Measurements from ENCODE around the gene MYRIP.

The MYRIP gene

DNA sequence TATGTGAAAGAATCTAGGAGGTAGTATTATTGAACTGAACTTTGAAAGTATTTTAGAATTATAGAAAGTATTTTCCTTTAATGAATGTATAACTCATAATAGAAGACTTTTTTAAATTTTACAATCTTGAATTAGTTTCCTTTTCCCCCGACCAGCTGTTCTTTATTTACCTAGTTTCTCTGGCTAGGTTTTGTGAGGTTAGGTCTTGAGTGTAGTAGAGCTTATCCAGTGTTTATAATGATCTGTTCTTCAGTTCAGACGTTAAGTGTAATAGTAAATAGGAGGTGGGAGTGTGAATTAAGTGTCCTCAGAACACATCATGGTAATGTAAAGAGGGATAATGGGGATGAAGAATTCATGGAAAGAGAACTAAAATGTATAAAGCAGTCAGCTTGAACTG lies 93.8 kb downstream of the MYRIP start:
- DNase-seq (ENCODE audit: low read depth in 4 of 4, low spot score in 1 of 4) = no peak

DNA sequence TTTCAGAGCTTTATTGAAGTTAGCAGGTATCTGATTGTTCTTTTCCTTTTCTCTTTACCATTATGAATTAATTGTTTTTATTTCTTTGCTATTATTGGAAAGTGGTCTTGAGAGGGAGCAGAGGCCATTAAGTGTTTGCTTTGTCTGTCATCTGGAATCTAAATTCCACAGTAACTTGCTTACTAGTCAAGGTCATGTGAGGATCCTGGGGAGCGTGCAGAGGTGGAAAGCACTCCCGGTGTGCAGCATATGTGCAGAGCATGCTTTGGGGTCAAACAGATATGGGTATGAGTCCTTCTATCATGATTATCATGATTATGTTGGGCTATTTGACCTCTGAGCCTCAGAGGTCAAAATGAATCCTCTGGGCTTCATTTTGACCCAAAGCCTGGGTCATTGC lies 96.4 kb downstream of the MYRIP start:
- no peak for DNase-seq (ENCODE audit: low read depth in 4 of 4, low spot score in 1 of 4)

DNA sequence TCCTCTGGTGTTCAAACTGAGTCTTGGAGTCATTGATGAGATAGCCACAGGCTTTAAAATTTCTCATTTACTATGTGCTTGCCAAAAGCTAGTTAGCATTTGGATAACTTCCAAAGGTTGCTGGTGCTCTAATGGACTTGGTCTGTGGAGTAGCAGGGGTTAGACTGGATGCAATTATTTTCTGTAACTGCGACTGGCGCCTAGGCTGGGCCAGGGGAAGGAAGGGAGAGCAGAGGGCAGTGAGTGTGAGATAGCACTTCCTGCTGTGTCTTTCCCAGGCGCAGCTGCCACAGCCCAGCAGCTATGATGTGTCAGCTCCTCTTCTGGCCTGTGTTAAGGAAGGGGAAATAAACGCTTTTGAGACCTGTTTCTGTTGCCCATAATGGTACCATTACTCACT lies 98.6 kb downstream of the MYRIP start:
- DNase-seq (ENCODE audit: low read depth in 4 of 4, low spot score in 1 of 4) = no peak

DNA sequence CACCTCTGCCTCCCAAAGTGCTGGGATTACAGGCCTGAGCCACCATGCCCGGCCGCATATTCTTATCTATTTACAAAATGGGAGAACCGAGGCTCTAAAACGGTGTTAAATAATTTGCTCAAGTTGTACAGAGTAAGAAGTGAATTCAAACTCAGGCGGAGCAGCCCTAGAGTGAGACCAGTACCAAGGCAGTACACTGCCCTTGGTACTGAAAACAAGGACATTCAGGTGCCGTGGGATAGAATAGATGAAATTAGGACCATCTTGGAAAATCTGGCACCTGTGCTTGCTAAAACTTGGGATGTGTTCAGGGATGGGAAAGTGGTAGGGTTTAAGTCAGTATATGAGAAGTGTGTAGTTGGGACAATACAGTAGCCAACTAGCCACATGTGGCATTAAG lies 100.7 kb downstream of the MYRIP start:
- DNase-seq (ENCODE audit: low read depth in 4 of 4, low spot score in 1 of 4) = no peak

DNA sequence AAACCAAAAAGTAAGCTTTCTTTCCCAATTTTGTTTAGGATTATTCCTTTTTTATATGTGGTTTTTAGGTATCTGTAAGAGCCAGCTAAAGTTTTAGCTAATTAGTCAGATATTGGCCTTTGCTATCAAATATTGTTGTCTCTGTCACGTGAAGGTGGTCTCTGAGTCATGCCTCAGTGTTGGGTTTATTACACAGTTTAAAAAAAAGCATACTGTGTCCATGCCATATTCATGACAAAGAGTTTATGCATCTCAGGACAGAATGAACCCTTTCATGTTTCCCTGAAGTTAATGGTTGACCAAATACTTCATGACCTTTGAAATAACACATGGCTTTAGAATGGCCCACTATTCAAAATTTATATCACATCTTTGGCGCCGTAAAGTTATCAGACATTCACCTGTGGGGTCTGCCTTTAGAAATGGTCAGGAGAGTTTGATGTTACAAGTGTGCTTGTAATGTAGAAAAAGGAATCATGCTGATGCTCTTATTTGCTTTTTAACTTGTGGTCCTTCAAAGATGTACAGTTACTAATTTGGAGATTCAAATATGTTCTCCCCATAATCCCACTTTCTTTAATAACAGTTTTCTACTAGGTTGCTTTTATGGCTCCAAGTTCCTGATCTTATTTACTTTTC lies 101.5 kb downstream of the MYRIP start:
- no peak for DNase-seq (ENCODE audit: low read depth in 4 of 4, low spot score in 1 of 4)

DNA sequence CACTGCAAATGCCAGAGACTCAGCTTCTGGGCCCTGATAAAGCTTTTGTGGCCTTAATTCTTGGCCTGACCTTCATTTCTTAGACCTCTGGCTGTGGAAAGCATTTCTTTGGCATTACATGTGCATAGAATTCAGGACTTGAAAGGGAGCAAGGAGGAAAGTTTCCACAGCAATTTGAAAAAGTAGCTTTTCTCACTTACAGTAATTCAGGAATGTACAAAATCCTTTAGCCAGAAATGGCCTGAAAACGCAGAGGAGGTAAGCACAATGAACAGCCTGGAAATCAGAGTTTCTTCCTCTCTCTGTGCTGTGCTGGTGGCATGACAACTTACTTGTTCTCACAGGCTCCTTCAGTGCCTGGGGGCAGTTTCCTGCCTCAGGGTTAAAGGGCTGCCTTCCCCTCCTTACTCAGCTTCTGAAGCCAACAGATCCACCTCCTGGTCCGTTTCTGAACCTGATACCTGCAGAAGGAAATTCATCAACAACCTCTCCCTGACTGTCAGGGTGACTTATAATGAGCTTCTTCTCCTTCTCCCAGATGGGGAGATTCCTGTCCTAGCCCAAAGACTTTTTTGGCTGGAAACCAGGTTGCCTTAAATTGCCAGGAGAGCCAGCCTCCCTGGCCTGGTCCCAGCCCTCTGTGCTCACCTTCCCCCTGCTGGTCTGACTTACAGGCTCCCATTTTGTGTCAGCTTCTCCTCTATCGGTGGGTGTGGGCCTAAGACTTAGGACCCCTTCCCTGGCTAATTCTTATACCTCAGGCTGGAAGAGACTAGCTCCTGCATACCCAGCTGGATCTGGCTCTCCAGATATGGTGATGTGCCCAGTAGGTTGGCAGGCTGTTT lies 102.3 kb downstream of the MYRIP start:
- no peak for DNase-seq (ENCODE audit: low read depth in 4 of 4, low spot score in 1 of 4)

DNA sequence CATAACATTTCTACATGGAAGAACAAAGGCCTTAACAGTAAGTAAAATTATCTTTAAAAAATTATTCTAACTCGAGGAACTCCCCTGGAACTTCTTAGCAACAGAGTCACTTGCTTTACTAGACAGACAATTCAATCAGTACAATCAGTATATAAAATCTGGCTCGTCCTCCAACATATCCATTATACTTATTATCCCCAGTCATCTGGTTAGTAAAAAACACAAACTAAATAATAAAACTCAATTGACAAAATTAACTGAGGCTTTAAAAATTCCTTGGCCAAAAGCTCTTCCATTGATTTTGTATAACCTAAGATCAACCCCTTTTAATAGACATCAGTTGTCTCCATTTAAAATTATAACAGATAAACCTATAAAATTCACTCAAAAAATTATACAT lies 105.6 kb downstream of the MYRIP start:
- no peak for DNase-seq (ENCODE audit: low read depth in 4 of 4, low spot score in 1 of 4)

DNA sequence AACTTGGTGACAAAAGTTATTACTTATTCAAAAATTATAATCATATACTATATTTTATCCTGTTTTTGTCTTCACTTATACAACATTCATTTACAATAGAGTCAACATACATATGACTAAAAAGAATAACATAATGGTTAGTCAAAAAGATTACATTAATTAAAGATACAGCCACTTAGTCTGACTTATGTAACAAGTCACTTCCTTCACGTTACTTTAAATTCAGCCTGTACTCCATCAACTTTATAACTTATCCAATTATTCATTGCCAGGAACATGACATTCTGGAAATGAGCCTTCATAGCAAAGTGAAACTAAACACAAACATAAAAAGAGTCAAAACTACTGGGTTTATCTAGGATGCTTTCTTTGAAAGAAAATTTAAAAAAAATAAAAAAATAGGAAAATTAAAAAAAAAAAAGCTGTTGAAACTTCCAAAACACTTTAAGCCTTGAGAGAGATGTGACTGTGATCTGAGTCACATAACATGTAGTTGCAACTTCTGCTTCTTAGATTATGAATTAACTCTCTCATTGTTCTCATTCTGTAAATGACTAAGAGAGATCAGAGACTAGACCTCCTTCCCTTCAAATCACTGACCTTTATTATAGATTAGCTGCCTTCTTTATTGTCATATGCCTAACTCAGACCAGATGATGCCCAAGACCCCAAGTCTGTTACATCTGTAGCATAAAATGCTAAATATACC lies 107.8 kb downstream of the MYRIP start:
- no peak for DNase-seq (ENCODE audit: low read depth in 4 of 4, low spot score in 1 of 4)

DNA sequence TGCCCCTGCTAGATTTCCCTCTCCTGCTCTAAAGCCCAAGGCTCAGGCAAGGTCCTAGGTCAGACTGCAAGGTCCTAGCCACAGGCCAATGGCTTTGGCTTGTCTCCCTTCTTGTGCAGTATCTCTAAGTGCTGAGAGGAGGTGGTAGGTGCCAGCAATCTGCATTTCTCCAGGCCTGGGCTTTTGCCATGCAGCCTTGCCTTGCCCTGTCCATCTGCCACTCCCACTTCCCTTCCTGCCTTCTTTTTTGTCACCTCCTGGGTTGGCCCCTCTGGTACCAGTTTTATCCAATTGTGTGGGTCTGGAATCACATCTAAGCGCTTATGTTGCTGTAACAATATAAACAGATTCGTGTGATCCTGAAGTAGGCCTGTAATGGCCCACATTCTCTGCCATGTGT lies 109.9 kb downstream of the MYRIP start:
- no peak for DNase-seq (ENCODE audit: low read depth in 4 of 4, low spot score in 1 of 4)

DNA sequence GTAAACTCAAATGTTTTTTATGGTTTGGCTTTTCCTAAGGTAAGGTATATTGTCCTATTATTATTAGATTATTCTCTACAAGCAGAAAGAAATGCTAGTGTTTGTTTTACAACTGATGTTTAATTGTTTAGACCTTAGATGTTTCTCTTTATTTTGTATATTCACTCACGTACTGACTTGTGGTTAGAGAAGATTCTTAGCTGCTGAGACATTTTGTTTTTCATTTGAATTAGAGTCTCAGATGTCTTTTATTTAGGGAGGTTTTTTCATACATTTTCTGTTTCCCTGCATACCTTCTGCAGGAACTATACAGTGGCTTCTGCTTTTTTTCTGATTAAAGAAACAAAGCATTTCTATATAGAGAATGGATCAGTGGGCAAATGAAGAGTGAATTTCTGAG lies 110.9 kb downstream of the MYRIP start:
- DNase-seq (ENCODE audit: low read depth in 4 of 4, low spot score in 1 of 4) = no peak

DNA sequence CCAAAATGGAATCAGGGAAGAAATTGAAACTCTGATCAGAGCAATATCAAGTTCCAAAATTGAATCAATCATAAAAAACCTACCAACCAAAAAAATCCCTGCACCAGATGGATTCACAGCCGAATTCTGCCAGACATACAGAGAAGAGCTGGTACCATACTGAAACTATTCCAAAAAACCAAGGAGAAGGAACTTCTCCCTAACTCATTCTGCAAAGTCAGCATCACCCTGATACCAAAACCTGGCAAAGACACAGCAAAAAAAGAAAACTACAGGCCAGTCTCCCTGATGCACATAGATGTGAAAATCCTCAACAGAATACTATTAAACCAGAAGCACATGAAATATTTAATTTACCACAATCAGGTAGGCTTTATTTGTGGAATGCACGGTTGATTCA lies 118.1 kb downstream of the MYRIP start:
- no peak for DNase-seq (ENCODE audit: low read depth in 4 of 4, low spot score in 1 of 4)

DNA sequence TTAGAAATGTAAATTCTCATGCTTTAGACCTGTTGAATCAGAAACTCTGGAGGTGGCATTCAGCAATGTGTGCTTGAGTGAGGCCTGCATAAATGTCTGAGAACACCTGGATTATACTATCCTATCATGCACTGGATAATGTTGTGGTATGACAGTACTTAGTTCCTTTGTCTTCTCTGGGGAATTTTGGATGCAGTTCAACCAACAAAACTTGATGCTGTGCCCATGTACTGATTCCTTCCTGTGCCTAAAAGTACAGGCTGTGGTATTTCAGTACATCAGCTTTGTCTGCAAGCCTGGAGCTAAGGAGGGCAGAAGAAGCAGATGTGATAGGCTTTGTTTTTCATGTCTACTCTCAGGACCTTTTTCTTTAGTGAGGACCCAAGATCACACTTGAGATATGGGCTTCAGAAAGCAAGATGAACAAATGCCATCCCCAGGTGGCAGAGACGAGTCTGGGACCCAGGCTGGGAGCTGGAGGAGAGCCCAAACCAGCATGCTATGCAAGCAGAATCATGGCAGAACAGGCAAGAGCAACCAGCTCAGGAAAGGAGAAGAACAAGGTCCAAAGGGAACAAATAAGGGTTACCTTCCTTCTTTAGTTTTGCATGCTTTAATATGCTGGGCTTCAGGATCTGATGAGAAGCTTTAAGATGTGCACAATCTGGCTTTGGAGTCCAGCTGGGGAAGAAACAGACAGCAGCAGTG lies 124.7 kb downstream of the MYRIP start:
- no peak for DNase-seq (ENCODE audit: low read depth in 4 of 4, low spot score in 1 of 4)

DNA sequence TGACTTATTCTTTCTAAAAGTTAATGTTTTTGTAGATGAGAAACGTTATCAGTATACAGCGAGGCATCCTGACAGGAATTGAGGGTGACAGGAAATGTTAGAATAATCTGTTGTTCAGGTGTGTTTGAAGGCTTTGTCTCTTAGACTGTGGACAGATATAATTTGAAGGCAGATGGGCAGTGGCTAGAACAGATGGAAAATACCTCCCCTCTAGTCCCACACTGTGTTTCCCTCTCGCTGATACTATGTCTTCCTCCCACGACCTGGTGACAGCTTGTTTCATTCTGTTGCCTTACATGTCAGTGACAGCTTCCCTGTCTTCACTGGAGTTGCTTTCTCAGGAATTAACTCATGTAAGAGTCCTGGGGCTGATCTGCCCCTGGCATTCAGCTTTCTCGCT lies 125.3 kb downstream of the MYRIP start:
- no peak for DNase-seq (ENCODE audit: low read depth in 4 of 4, low spot score in 1 of 4)

DNA sequence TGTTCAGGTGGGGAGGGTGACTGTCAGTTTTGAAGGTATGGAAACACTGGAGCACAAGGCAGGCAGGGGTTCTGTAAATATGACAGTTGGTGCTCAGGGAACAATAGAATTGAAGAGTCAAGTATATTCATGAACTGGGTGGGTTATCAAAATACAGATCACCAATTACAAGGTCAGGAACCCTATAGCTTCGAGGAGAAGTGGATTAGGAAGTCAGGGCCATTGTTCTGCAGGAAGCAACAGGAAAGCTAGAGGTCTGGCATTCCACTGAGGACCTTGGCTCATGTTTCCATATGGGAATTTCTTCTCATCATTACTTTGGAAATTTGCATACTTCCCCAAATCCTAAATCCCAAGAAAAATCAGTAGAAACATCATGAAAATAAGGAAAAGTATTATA lies 125.9 kb downstream of the MYRIP start:
- DNase-seq (ENCODE audit: low read depth in 4 of 4, low spot score in 1 of 4) = no peak

DNA sequence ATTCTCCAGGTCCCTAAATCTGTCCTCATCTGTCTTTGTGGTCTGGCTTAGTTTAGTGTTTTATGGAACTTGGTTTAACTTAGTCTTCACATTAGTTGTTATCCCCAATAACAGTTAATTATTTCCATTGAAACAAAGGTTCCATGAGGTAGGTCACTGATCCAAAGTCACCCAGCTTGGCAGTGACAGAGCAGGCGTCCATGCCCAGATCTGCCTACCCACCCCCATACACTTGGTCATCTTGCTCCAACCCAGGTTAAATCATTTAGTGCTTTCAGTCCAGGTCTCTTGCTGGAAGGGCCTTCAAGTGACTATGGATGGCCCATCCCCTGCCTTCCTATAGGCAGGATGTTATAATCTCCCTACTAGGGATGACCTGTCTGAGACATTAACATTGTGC lies 127.4 kb downstream of the MYRIP start:
- no peak for DNase-seq (ENCODE audit: low read depth in 4 of 4, low spot score in 1 of 4)

DNA sequence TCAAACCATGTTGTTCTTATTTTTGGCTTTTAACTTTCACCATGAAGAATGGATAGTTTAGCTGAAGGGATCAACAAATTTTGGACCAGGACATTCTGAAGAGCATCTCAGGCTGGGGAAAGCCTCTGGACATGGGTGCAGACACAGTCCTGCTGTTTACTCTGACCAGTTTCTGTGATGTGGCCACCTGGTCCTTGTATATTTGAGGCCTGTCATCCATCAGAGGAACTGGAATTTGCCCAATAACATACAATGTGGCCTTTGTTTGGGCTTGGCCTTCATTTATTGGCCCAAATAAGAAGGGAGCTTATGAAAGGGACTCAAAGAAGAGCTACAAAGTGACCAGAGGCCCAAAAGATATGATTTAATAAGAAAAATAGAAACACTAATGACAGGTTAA lies 127.9 kb downstream of the MYRIP start:
- DNase-seq (ENCODE audit: low read depth in 4 of 4, low spot score in 1 of 4) = no peak

DNA sequence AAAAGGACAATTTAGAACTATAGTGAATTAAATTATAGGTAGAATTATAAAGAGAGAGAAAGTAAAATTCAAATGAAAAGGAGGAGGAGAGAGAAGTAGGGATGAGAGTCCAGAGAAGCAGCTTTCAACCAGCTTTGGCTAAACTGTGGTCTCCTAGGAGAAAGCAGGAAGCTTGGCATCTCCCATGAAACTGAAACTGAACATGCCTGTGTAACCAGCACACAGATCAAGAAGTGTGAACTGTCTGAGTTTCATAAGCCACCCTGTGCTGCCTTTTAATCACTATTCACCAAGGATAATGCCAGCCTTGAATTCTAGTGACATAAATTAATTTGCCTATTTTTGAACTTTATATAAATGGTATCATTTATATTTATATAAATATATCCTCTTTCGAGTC lies 128.5 kb downstream of the MYRIP start:
- no peak for DNase-seq (ENCODE audit: low read depth in 4 of 4, low spot score in 1 of 4)

DNA sequence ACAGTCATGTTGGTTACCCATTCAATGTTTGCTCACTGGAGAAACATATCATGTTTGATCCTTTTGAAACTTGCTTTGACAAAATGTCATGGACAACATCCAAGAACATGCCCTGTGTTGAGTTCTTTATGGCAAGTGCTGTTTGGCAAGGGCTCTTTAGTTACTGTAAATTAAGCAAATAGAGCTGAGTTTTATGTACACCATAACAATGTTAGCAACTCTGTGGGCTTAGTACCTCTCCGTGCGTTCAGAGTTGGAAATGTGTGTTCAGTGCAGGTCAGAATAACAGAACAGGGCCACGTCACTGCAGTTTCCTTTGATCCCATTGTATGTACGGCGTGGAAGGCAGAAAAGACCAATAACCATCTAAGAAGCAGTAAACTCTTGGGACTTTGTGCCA lies 132.5 kb downstream of the MYRIP start:
- DNase-seq (ENCODE audit: low read depth in 4 of 4, low spot score in 1 of 4) = no peak

DNA sequence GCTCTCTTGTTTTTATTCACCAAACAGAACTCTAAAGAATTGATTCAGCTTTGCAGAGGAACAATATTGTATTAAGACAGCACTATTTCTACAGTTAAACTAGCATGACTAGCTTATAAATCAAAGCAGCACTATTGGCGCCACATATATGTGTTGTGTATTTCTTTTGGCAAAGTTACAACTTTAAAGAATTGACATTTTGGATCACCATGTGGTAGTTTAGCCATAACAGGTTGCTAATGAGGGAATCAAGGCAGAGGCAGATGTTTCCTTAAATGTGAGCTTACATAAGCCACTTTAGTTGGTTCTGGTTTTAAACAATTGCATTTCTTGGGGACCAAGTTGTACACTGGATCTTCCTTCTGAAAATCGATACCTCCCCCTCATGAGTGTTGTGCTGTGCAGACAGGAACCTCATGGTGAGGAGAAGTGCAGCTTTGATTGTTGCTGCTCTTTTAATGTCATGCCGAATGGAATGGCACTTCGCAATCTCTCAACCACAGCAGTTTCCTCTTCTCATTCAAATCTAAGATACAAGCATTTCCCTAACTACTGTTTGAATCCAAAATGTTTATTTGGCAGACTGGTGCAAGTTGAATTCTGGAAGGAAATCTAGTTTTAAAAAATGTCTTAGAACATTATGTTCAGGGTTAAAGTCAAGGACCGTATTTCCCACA lies 151.2 kb downstream of the MYRIP start:
- DNase-seq (ENCODE audit: low read depth in 4 of 4, low spot score in 1 of 4) = no peak

DNA sequence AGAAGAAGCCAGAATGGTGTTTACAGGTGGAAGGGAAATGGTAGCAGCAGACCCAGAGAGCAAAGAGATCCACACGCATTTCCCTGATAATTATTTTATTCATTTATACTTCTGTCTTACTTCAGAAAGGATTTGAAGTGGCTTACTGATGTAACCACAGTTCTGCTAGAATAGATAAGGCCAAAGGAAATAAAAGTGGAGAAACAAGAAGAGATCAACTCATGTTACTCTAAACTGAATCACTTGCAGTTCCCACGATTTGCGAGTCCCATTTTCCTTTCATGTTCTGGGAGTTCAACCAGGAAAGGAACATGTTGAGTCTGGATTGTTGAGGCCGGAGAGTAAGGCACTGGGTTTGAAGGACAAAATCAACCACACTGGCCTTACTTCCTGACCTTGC lies 151.8 kb downstream of the MYRIP start:
- DNase-seq (ENCODE audit: low read depth in 4 of 4, low spot score in 1 of 4) = no peak

DNA sequence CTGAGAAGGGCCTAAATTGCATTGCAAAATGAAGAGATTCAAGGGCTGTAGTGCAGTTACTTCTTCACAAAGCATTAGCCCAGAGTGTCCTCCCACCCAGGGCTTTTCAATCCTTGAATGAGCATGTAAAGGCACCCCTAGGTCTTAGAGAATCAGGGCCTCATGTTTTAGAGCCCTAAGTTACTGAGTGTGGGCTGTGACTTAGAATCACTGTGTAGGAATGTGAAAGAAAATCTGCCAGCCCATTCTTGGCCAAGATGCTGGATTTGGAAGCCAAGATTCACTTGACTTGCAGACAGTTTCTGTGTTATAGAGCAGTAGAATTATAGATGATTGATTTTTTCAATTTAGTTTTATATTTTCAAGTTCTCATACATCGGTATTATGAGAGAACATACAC lies 153.2 kb downstream of the MYRIP start:
- no peak for DNase-seq (ENCODE audit: low read depth in 4 of 4, low spot score in 1 of 4)

Data from stimulated activated CD4-positive, alpha-beta T cell treated with anti-CD3 and anti-CD28 coated beads, Interleukin-1b, Interleukin-23, amount 100 ng/mL, for 24 hours (primary cell).